SU-DHL-6 (cell line): ENCODE data around the gene TSC22D4.

Experiments
- H2AFZ ChIP-seq: fragments of 200-600 bp; sonication (generic); 2 replicates; pipeline ENCODE4 v1.6.1; 2014; ENCODE audit warnings: low read depth, mild to moderate bottlenecking, moderate library complexity, mixed read lengths, antibody characterized with exemption, low read length; ENCODE audit not compliant: severe bottlenecking
- H3F3A ChIP-seq: fragments of 200-600 bp; shearing (Covaris generic); 2 replicates; pipeline ENCODE4 v1.6.0; 2016; ENCODE audit warnings: antibody characterized with exemption, mild to moderate bottlenecking; ENCODE audit not compliant: insufficient read depth
- H3K27ac ChIP-seq: fragments of 200-600 bp; sonication (generic); 2 replicates; pipeline ENCODE4 v1.5.1; 2016; ENCODE audit warnings: low read depth, mild to moderate bottlenecking, low read length, moderate library complexity, mixed read lengths
- H3K27me3 ChIP-seq: fragments of 200-600 bp; sonication (generic), shearing (Covaris generic); 2 replicates; pipeline ENCODE4 v1.6.0; 2014; ENCODE audit warnings: mild to moderate bottlenecking, low read length
- H3K36me3 ChIP-seq: fragments of 200-600 bp; sonication (generic); 2 replicates; pipeline ENCODE4 v1.6.1; 2014; ENCODE audit warnings: mild to moderate bottlenecking, low read length, mixed read lengths
- H3K4me2 ChIP-seq: fragments of 300-600, 200-600 bp; shearing (Covaris generic), sonication (generic); 2 replicates; pipeline ENCODE4 v1.6.0; 2014; ENCODE audit warnings: low read length, low read depth, mild to moderate bottlenecking; ENCODE audit not compliant: poor library complexity, severe bottlenecking
- H3K4me3 ChIP-seq: fragments of 200-600 bp; sonication (generic); 2 replicates; pipeline ENCODE4 v1.5.1; 2014; ENCODE audit warnings: antibody characterized with exemption, low read length, mild to moderate bottlenecking, mixed read lengths; ENCODE audit not compliant: insufficient read depth, poor library complexity, severe bottlenecking
- H3K79me2 ChIP-seq: fragments of 200-600 bp; sonication (generic); 2 replicates; pipeline ENCODE4 v1.6.1; 2014; ENCODE audit warnings: mild to moderate bottlenecking, low read length, moderate library complexity; ENCODE audit not compliant: insufficient read depth
- H3K9ac ChIP-seq: fragments of 200-600 bp; sonication (generic); 2 replicates; pipeline ENCODE4 v1.7.0; 2014; ENCODE audit warnings: mild to moderate bottlenecking, low read length
- H3K9me2 ChIP-seq: fragments of 200-600 bp; sonication (generic); replicated peaks from 2 replicates; pipeline ENCODE4 v1.6.1; 2014; ENCODE audit warnings: low read length; ENCODE audit not compliant: insufficient read depth
- H3K9me3 ChIP-seq: fragments of 200-600 bp; sonication (generic); 2 replicates; pipeline ENCODE4 v1.6.1; 2014; ENCODE audit warnings: low read length, mixed read lengths; ENCODE audit not compliant: insufficient read depth
- H4K20me1 ChIP-seq: fragments of 200-600 bp; sonication (generic); 2 replicates; pipeline ENCODE4 v1.6.1; 2014; ENCODE audit warnings: low read depth, mild to moderate bottlenecking, antibody characterized with exemption, low read length, moderate library complexity, mixed read lengths
- EZH2phosphoT487 ChIP-seq: fragments of 200-600 bp; sonication (generic), shearing (Covaris generic); conservative IDR thresholded peaks from 2 replicates; pipeline ENCODE4 v1.6.1; 2018; ENCODE audit warnings: mild to moderate bottlenecking, antibody characterized with exemption, low read length, moderate library complexity, mixed read lengths
- TF ChIP-seq, protein P1 (sequence below): fragments of 200-600 bp; sonication (generic); IDR thresholded peaks from one replicate; pipeline ENCODE4 v1.5.1; 2017; ENCODE audit warnings: antibody characterized with exemption, mild to moderate bottlenecking, low read length, moderate library complexity; ENCODE audit not compliant: insufficient read depth, poor library complexity, severe bottlenecking

TSC22D4 gene

GRCh38 chr7:100490483-100491191, 11.6 kb upstream of the TSC22D4 start:
- Histone ChIP-seq H3K36me3 (no peaks in the 10 kb centered on the region), H4K20me1 (no peaks in the 10 kb centered on the region), H3K9ac (no peak overlapping the region), H3K4me2 (no peak overlapping the region), H3K4me3 (no peak overlapping the region), H3K79me2 (no peaks in the 10 kb centered on the region), H3K9me3 (no peaks in the 10 kb centered on the region), H2AFZ (no peak overlapping the region), H3K9me2 (no peaks in the 10 kb centered on the region), H3F3A (no peaks in the 10 kb centered on the region), H3K27me3 (no peaks in the 10 kb centered on the region), H3K27ac (no peak overlapping the region)
- TF ChIP-seq, protein P1, sequence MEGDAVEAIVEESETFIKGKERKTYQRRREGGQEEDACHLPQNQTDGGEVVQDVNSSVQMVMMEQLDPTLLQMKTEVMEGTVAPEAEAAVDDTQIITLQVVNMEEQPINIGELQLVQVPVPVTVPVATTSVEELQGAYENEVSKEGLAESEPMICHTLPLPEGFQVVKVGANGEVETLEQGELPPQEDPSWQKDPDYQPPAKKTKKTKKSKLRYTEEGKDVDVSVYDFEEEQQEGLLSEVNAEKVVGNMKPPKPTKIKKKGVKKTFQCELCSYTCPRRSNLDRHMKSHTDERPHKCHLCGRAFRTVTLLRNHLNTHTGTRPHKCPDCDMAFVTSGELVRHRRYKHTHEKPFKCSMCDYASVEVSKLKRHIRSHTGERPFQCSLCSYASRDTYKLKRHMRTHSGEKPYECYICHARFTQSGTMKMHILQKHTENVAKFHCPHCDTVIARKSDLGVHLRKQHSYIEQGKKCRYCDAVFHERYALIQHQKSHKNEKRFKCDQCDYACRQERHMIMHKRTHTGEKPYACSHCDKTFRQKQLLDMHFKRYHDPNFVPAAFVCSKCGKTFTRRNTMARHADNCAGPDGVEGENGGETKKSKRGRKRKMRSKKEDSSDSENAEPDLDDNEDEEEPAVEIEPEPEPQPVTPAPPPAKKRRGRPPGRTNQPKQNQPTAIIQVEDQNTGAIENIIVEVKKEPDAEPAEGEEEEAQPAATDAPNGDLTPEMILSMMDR = no peak
- TF ChIP-seq EZH2phosphoT487 = no peak

DNA sequence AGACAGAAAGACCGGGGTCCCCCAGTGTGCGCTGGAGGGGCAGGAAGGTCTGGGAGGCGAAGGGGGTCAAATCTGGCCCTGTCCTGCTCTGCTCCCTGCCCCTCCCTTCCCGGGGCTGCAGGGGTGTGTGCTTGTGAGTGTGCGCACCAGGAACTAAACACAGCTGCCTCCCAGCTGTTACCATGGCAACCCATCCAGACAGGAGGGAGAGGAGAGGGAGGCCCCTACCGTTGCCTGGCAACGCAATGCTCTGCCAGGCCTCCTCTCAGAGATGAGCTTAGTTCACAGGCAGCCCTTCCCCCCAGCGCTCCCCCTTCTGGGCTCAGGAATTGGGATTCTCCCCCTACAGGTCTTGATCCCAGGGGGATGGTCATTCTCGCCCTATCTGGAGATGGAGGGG, 10.8 kb upstream of the TSC22D4 start:
- Histone ChIP-seq H3K4me2 (no peak overlapping the region), H3K9me3 (no peaks in the 10 kb centered on the region), H3F3A (no peaks in the 10 kb centered on the region), H3K27ac (no peak overlapping the region), H3K79me2 (no peaks in the 10 kb centered on the region), H4K20me1 (no peaks in the 10 kb centered on the region), H3K27me3 (no peaks in the 10 kb centered on the region), H3K9me2 (no peaks in the 10 kb centered on the region), H3K36me3 (no peaks in the 10 kb centered on the region), H3K4me3 (no peak overlapping the region), H3K9ac (no peak overlapping the region), H2AFZ (no peak overlapping the region)
- TF ChIP-seq EZH2phosphoT487 = no peak
- TF ChIP-seq, protein P1 = no peak

- Histone ChIP-seq H3F3A (no peaks in the 10 kb centered on the region), H3K79me2 (no peaks in the 10 kb centered on the region), H3K27ac (no peak overlapping the region), H3K9me3 (no peaks in the 10 kb centered on the region), H3K4me3 (no peak overlapping the region), H3K36me3 (no peaks in the 10 kb centered on the region), H4K20me1 (no peaks in the 10 kb centered on the region), H3K9me2 (no peaks in the 10 kb centered on the region), H3K4me2 (no peak overlapping the region), H2AFZ (no peak overlapping the region), H3K27me3 (no peaks in the 10 kb centered on the region), H3K9ac (no peak overlapping the region)
- TF ChIP-seq, protein P1 = no peak
- no peak for TF ChIP-seq EZH2phosphoT487
Observed at GRCh38 chr7:100489121-100489520, 10.1 kb upstream of the TSC22D4 start.
